IMR-90 (cell line): ENCODE measurements around the gene L1CAM. TPM values are rescaled to one million over a fixed set of nuclear protein-coding genes. Genes with fewer than 3 reads are reported as not detected.

ENCODE experiments used
- ATAC-seq: fragments of 200-7000 bp; cut with Tn5 transposase; 2 replicates; pipeline ENCODE4 v1.9.1; 2020; ENCODE audit warnings: low read depth, mild to moderate bottlenecking, moderate library complexity
- BruUV-seq: library from RNA; stranded (reverse); fragments of 400-500 nt; replicated peaks from 2 replicates; lab custom pipeline; 2021; lab: Mats Ljungman, UMichigan
- CTCF ChIA-PET: fragments of 300-600 bp; formaldehyde crosslinking; extraction: SDS; loops from one replicate; lab custom pipeline; 2021; ENCODE audit warnings: antibody characterized with exemption; lab: Yijun Ruan, JAX
- POLR2A ChIA-PET: fragments of 300-600 bp; sonication (Branson Sonifier 250); formaldehyde crosslinking; loops from one replicate; lab custom pipeline; 2022; ENCODE audit warnings: antibody characterized with exemption; ENCODE audit not compliant: unreplicated experiment; lab: Charles Lee
- DNase-seq: peaks from one replicate; pipeline ENCODE4 v3.0.0; 2013
- H2AFZ ChIP-seq: replicated peaks from 2 replicates; pipeline ENCODE3; 2013; ENCODE audit warnings: low read length, mild to moderate bottlenecking; ENCODE audit not compliant: poor library complexity
- H2AK5ac ChIP-seq: 2 replicates; pipeline ENCODE4 v1.6.1; 2013; ENCODE audit warnings: low read depth, low read length, inconsistent platforms
- H2AK9ac ChIP-seq: replicated peaks from 2 replicates; pipeline ENCODE3; 2013; ENCODE audit warnings: mild to moderate bottlenecking, low read depth, low read length, moderate library complexity; ENCODE audit not compliant: poor library complexity
- H2BK120ac ChIP-seq: 2 replicates; pipeline ENCODE4 v1.6.1; 2013; ENCODE audit warnings: low read depth, low read length, inconsistent platforms
- H2BK15ac ChIP-seq: 3 replicates; pipeline ENCODE4 v1.6.1; 2013; ENCODE audit warnings: low read depth, low read length, inconsistent platforms
- H2BK20ac ChIP-seq: 2 replicates; pipeline ENCODE4 v1.6.1; 2013; ENCODE audit warnings: low read depth, mild to moderate bottlenecking, inconsistent platforms, low read length, moderate library complexity
- H2BK5ac ChIP-seq: 2 replicates; pipeline ENCODE4 v1.6.1; 2013; ENCODE audit warnings: mild to moderate bottlenecking, low read depth, low read length, inconsistent platforms; ENCODE audit not compliant: poor library complexity, severe bottlenecking
- H3K14ac ChIP-seq: replicated peaks from 2 replicates; pipeline ENCODE4 v1.6.1; 2013; ENCODE audit warnings: low read depth, low read length, inconsistent platforms
- H3K18ac ChIP-seq: 2 replicates; pipeline ENCODE4 v1.6.1; 2013; ENCODE audit warnings: low read depth, low read length, control low read depth
- H3K23ac ChIP-seq: 2 replicates; pipeline ENCODE4 v1.6.1; 2013; ENCODE audit warnings: low read depth, low read length, inconsistent platforms
- H3K27ac ChIP-seq: 2 replicates; pipeline ENCODE4 v1.5.1; 2013; ENCODE audit warnings: mild to moderate bottlenecking, control low read depth, low read length; ENCODE audit not compliant: insufficient read depth
- H3K27me3 ChIP-seq: 2 replicates; pipeline ENCODE4 v1.6.1; 2013; ENCODE audit warnings: low read length; ENCODE audit not compliant: control insufficient read depth, insufficient read depth
- H3K36me3 ChIP-seq: 2 replicates; pipeline ENCODE4 v1.6.1; 2013; ENCODE audit warnings: low read length, mixed read lengths; ENCODE audit not compliant: control insufficient read depth, insufficient read depth
- H3K4ac ChIP-seq: 2 replicates; pipeline ENCODE4 v1.6.1; 2013; ENCODE audit warnings: low read depth, low read length, inconsistent platforms
- H3K4me1 ChIP-seq: 2 replicates; pipeline ENCODE4 v1.6.1; 2013; ENCODE audit warnings: low read length, mixed read lengths; ENCODE audit not compliant: control insufficient read depth, insufficient read depth
- H3K4me2 ChIP-seq: 2 replicates; pipeline ENCODE4 v1.6.1; 2013; ENCODE audit warnings: low read depth, mild to moderate bottlenecking, control low read depth, low read length, moderate library complexity
- H3K4me3 ChIP-seq: 2 replicates; pipeline ENCODE4 v1.5.1; 2013; ENCODE audit warnings: low read depth, mild to moderate bottlenecking, control low read depth, low read length, moderate library complexity; ENCODE audit not compliant: insufficient read depth
- H3K56ac ChIP-seq: 2 replicates; pipeline ENCODE4 v1.6.1; 2013; ENCODE audit warnings: low read length, inconsistent platforms; ENCODE audit not compliant: insufficient read depth; ENCODE audit errors: extremely low read depth
- H3K79me1 ChIP-seq, 2 experiments: 2 replicates each; pipeline ENCODE4 v1.6.1; 2013; ENCODE audit warnings: low read length in 2 of 2, inconsistent platforms in 1 of 2, low read depth in 1 of 2
- H3K9ac ChIP-seq: 2 replicates; pipeline ENCODE4 v1.6.1; 2013; ENCODE audit warnings: low read depth, low read length, control low read depth
- H3K9me1 ChIP-seq: 2 replicates; pipeline ENCODE4 v1.6.1; 2013; ENCODE audit warnings: low read length, inconsistent platforms; ENCODE audit not compliant: insufficient read depth
- H3K9me3 ChIP-seq: 2 replicates; pipeline ENCODE4 v1.6.1; 2013; ENCODE audit warnings: low read length; ENCODE audit not compliant: control insufficient read depth, insufficient read depth
- H4K20me1 ChIP-seq: 2 replicates; pipeline ENCODE4 v1.6.1; 2013; ENCODE audit warnings: low read length, inconsistent platforms; ENCODE audit not compliant: insufficient read depth
- H4K5ac ChIP-seq: 2 replicates; pipeline ENCODE4 v1.6.1; 2013; ENCODE audit warnings: mild to moderate bottlenecking, low read depth, low read length, control low read depth
- H4K8ac ChIP-seq, 2 experiments: 2 replicates each; pipeline ENCODE4 v1.6.1; 2013; ENCODE audit warnings: low read depth in 2 of 2, low read length in 2 of 2, control low read depth in 1 of 2, inconsistent platforms in 1 of 2
- H4K91ac ChIP-seq: 2 replicates; pipeline ENCODE4 v1.6.1; 2013; ENCODE audit warnings: low read depth, low read length, inconsistent platforms; ENCODE audit not compliant: insufficient read depth
- BHLHE40 ChIP-seq: fragments of 150-350 bp; IDR thresholded peaks from 2 replicates; pipeline ENCODE4 v1.6.1; 2016; ENCODE audit warnings: mild to moderate bottlenecking, low read depth, low read length
- FOS ChIP-seq: fragments of 150-350 bp; IDR thresholded peaks from 2 replicates; pipeline ENCODE4 v1.6.1; 2016; ENCODE audit warnings: low read depth, low read length
- MAFK ChIP-seq: IDR thresholded peaks from 2 replicates; pipeline ENCODE4 v1.6.1; 2012; ENCODE audit warnings: low read depth, low read length, improper control_type of control experiment
- MAZ ChIP-seq: IDR thresholded peaks from 2 replicates; pipeline ENCODE4 v1.6.1; 2012; ENCODE audit warnings: low read depth, mild to moderate bottlenecking, low read length, improper control_type of control experiment, moderate library complexity, borderline replicate concordance
- MXI1 ChIP-seq: IDR thresholded peaks from 2 replicates; pipeline ENCODE4 v1.6.1; 2012; ENCODE audit warnings: low read depth, mild to moderate bottlenecking, low read length, moderate library complexity, borderline replicate concordance
- NFE2L2 ChIP-seq: fragments of 150-350 bp; IDR thresholded peaks from 2 replicates; pipeline ENCODE4 v1.6.1; 2016; ENCODE audit warnings: low read depth, mild to moderate bottlenecking, low read length
- POLR2A ChIP-seq: IDR thresholded peaks from 2 replicates; pipeline ENCODE4 v1.6.1; 2012; ENCODE audit warnings: mild to moderate bottlenecking, low read depth, low read length
- RAD21 ChIP-seq: IDR thresholded peaks from 2 replicates; pipeline ENCODE4 v1.6.1; 2012; ENCODE audit warnings: low read length, improper control_type of control experiment
- RCOR1 ChIP-seq: IDR thresholded peaks from 2 replicates; pipeline ENCODE4 v1.6.1; 2012; ENCODE audit warnings: mild to moderate bottlenecking, low read length, improper control_type of control experiment; ENCODE audit not compliant: insufficient replicate concordance
- RFX5 ChIP-seq: IDR thresholded peaks from 2 replicates; pipeline ENCODE4 v1.8.0; 2012; ENCODE audit warnings: low read depth, mild to moderate bottlenecking, low read length, moderate library complexity
- SMC3 ChIP-seq: fragments of 150-350 bp; IDR thresholded peaks from 2 replicates; pipeline ENCODE4 v1.6.1; 2016; ENCODE audit warnings: low read depth, mild to moderate bottlenecking, antibody characterized with exemption, low read length, moderate library complexity
- WGBS, 2 experiments: methylation state at CpG; one replicate each; pipeline versions ENCODE4 v1.1.5 to v1.1.7; 2013; ENCODE audit warnings: missing lambda C conversion rate in 2 of 2; ENCODE audit not compliant: insufficient read length in 1 of 2; ENCODE audit errors: extremely low coverage in 2 of 2; 5-methylcytosine and 5-hydroxymethylcytosine counted together
- dilution Hi-C: fragments of 300-500 bp; cut with HindIII; formaldehyde crosslinking; loops from one replicate; pipeline ENCODE4 v1.14.3; 2018; ENCODE audit warnings: low sequenced_read_pairs; ENCODE audit not compliant: unreplicated experiment
- in situ Hi-C: fragments of 300-500 bp; cut with MboI; formaldehyde crosslinking; loops from 3 replicates; pipeline ENCODE4 v1.14.3; 2019; ENCODE audit warnings: low sequenced_read_pairs, inconsistent platforms, mixed read lengths
- intact Hi-C: fragments of 100-400 bp; cut with micrococcal nuclease; formaldehyde crosslinking; loops from 2 replicates; pipeline ENCODE4 v1.10.0; 2022
- polyA plus RNA-seq, 3 experiments: library from polyadenylated mRNA; depleted of rRNA; stranded (reverse); fragments of >200 nt; gene quantifications; 2 replicates each; pipeline ENCODE4 v1.2.3, GENCODE V29; 2012; ENCODE audit warnings: low replicate concordance in 1 of 3
- total RNA-seq: library from RNA; depleted of rRNA; stranded (reverse); fragments of >200 nt; gene quantifications from 2 replicates; pipeline ENCODE4 v1.2.3, GENCODE V29; 2012
- TF ChIP-seq, protein P1 (sequence below): fragments of 150-350 bp; IDR thresholded peaks from 2 replicates; pipeline ENCODE4 v1.6.1; 2017; ENCODE audit warnings: mild to moderate bottlenecking, antibody characterized with exemption, low read length, low read depth
- TF ChIP-seq, protein P2 (sequence below): fragments of 150-350 bp; IDR thresholded peaks from 2 replicates; pipeline ENCODE4 v1.6.1; 2016; ENCODE audit warnings: low read depth, mild to moderate bottlenecking, low read length, moderate library complexity, borderline replicate concordance

Gene L1CAM
- total and polyA plus RNA-seq, 2 of the 4 experiments (the other 2 are of a cell fraction): 0.36 to 1.9 TPM

DNA sequence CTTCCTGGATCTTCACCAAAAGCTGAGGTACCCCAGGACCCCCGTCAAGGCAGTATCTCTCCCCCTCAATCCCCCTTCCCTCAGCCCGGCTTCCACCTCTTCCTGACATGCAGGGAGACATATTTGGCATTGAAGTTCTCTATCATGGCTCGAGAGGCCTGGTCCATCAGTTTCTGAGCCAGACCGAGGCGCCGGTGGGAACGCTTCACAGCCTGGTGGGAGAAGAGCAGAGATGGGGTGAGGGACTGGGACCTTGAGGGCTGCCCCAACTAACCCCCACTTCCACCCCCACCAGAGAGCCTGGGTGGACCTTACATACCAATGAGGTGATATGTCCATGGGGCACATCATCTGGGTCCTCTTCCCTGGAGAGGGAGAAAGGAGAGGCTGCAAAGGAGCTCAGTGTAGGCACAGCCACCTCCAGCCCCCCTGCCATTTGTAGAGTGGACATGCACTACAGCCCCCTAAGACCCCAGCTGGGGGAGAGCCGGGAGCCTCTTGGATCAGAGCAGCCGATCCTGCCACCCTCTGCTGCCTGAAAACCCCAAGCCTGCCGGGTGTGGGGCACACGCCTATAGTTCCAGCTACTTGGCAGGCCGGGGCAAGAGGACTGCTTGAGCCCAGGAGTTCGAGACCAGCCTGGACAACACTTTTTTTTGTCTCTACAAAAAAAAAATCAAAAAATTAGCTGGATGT is 46.4 kb upstream of the L1CAM start:
- no peak overlapping the region for H3K18ac ChIP-seq
- CTCF ChIA-PET: interaction anchor here (1.6 kb wide), 1 partner anchor 15 kb away, joined by 4 read pairs; no protein-coding TSS in a partner anchor
- in situ Hi-C loops: no loop called here

More for the DNA sequence above, 46.4 kb upstream of the L1CAM start:
- Histone ChIP-seq H2AK9ac (no peak overlapping the region), H2AK5ac (no peak overlapping the region), H3K9me1 (no peaks in the 10 kb centered on the region), H4K91ac (no peak overlapping the region), H4K5ac (no peak overlapping the region), H2AFZ (no peak overlapping the region), H3K36me3 (peaks cover 23% of the 10 kb centered on the region), H2BK20ac (no peak overlapping the region), H3K79me1 (peaks cover 4 to 12% of the 10 kb centered on the region in 2 experiments; a peak in 2 of 4 replicates), H3K9me3 (no peaks in the 10 kb centered on the region), H3K9ac (no peak overlapping the region), H2BK15ac (no peak overlapping the region), H2BK120ac (no peak overlapping the region), H2BK5ac (no peak overlapping the region), H3K56ac (no peak overlapping the region), H3K4ac (no peak overlapping the region), H3K4me1 (peaks cover 2% of the 10 kb centered on the region; the same call in 1 of the 2 replicates), H3K4me2 (no peak overlapping the region), H3K14ac (no peak overlapping the region), H4K20me1 (peaks cover 20% of the 10 kb centered on the region), H3K27me3 (no peaks in the 10 kb centered on the region), H3K23ac (no peak overlapping the region), H4K8ac (no peak overlapping the region), H3K27ac (no peak overlapping the region), H3K4me3 (no peak overlapping the region)
- ATAC-seq (no peak), DNase-seq (no peak)
- intact Hi-C loops (no loop called here), dilution Hi-C loops (no loop called here)
- POLR2A ChIA-PET: no interaction called here
- BruUV-seq: no TSS peak
- TF ChIP-seq BHLHE40: no peak
- TF ChIP-seq RFX5: no peak
- no peak for TF ChIP-seq SMC3
- TF ChIP-seq MAFK: no peak
- no peak for TF ChIP-seq MAZ
- no peak for TF ChIP-seq POLR2A
- TF ChIP-seq, protein P1, sequence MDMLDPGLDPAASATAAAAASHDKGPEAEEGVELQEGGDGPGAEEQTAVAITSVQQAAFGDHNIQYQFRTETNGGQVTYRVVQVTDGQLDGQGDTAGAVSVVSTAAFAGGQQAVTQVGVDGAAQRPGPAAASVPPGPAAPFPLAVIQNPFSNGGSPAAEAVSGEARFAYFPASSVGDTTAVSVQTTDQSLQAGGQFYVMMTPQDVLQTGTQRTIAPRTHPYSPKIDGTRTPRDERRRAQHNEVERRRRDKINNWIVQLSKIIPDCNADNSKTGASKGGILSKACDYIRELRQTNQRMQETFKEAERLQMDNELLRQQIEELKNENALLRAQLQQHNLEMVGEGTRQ: no peak
- no peak for TF ChIP-seq RAD21
- TF ChIP-seq RCOR1: no peak
- no peak for TF ChIP-seq FOS
- TF ChIP-seq, protein P2, sequence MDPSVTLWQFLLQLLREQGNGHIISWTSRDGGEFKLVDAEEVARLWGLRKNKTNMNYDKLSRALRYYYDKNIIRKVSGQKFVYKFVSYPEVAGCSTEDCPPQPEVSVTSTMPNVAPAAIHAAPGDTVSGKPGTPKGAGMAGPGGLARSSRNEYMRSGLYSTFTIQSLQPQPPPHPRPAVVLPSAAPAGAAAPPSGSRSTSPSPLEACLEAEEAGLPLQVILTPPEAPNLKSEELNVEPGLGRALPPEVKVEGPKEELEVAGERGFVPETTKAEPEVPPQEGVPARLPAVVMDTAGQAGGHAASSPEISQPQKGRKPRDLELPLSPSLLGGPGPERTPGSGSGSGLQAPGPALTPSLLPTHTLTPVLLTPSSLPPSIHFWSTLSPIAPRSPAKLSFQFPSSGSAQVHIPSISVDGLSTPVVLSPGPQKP: no peak
- no peak for TF ChIP-seq MXI1
- no peak for TF ChIP-seq NFE2L2
- WGBS, 2 experiments: no CpG with 5 or more reads among the region's 13 CpGs
